Thyroid gland (tissue), 4 donors: Measurements from ENCODE around the gene TM9SF3.

Experiments
- POLR2A ChIP-seq, 2 donors: fragments of 450-650 bp; IDR thresholded peaks; one replicate each; pipeline ENCODE4 v1.6.1; 2017; ENCODE audit warnings: antibody characterized with exemption in 2 of 2, mild to moderate bottlenecking in 2 of 2, moderate library complexity in 1 of 2
- TF ChIP-seq, protein P1 (sequence below), 6 experiments: fragments of 200-600 bp in 3 of 6; fragments of 450-650 bp in 3 of 6; sonication (generic) in 3 of 6; IDR thresholded peaks; one replicate each; pipeline ENCODE4 v1.5.1; 2016 to 2019; ENCODE audit warnings: antibody characterized with exemption in 6 of 6, mild to moderate bottlenecking in 2 of 6, inconsistent platforms in 1 of 6, moderate library complexity in 1 of 6

DNA sequence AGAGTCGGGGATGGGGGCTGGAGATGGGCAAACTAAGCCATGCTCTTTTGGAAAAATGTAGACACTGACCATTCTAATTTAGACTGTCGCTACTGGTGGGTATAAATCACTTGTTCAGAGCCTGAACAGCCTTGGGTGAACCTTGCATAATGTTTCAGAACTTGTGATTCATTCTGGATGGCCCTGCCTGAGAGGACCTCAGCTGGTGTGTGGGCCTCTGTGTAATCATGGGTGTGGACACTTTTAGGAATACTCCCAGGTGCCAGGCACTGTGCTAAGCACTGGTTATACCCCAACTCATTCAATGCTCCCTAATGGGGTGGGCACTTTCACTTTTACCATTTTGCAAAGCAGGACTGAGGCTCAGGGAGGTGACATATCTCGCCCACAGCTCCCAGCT lies 26.8 kb upstream of the TM9SF3 start:
- TF ChIP-seq, protein P1, sequence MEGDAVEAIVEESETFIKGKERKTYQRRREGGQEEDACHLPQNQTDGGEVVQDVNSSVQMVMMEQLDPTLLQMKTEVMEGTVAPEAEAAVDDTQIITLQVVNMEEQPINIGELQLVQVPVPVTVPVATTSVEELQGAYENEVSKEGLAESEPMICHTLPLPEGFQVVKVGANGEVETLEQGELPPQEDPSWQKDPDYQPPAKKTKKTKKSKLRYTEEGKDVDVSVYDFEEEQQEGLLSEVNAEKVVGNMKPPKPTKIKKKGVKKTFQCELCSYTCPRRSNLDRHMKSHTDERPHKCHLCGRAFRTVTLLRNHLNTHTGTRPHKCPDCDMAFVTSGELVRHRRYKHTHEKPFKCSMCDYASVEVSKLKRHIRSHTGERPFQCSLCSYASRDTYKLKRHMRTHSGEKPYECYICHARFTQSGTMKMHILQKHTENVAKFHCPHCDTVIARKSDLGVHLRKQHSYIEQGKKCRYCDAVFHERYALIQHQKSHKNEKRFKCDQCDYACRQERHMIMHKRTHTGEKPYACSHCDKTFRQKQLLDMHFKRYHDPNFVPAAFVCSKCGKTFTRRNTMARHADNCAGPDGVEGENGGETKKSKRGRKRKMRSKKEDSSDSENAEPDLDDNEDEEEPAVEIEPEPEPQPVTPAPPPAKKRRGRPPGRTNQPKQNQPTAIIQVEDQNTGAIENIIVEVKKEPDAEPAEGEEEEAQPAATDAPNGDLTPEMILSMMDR (IDR thresholded peaks at IDR 0.05) = no peak
- TF ChIP-seq POLR2A (IDR thresholded peaks at IDR 0.05) = no peak
